RWPE1 (cell line): ENCODE data around the gene CHD9.

Experiments
- CTCF ChIA-PET: fragments of 350-600 bp; sonication (Branson Sonifier 250); formaldehyde crosslinking; extraction: SDS; loops from one replicate; lab custom pipeline; 2021; lab: Yijun Ruan, JAX
- POLR2A ChIA-PET: fragments of 400-600 bp; formaldehyde crosslinking; extraction: SDS; loops from one replicate; lab custom pipeline; 2020; ENCODE audit warnings: antibody characterized with exemption; ENCODE audit not compliant: low non-redundant PET; lab: Yijun Ruan, JAX
- DNase-seq: peaks from one replicate; pipeline ENCODE4 v3.0.0; 2012; ENCODE audit warnings: low spot score
- H3K27ac ChIP-seq: fragments of 450-650 bp; 2 replicates; pipeline ENCODE4 v1.5.1; 2017
- CTCF ChIP-seq: fragments of 450-650 bp; conservative IDR thresholded peaks from 2 replicates; pipeline ENCODE4 v1.5.1; 2017; ENCODE audit warnings: low read depth, mild to moderate bottlenecking

CHD9 gene

GRCh38 chr16:53085369-53085843 lies 30.6 kb downstream of the CHD9 start:
- no peak for DNase-seq
- ChIA-PET POLR2A (no interaction called here), CTCF (interaction anchor here (1.5 kb wide), 1 partner anchor 11 kb away, joined by 3 read pairs; no protein-coding TSS in a partner anchor)
- no peak for TF ChIP-seq CTCF
- H3K27ac ChIP-seq, result peak overlapping the region; percentile 98

- no peak for DNase-seq
- POLR2A ChIA-PET, result no interaction called here
- peak overlapping the region; percentile 98 for H3K27ac ChIP-seq
Observed at GRCh38 chr16:53085931-53086421, 31.2 kb downstream of the CHD9 start.

GRCh38 chr16:53087101-53087500 lies 32.3 kb downstream of the CHD9 start:
- ChIA-PET POLR2A (no interaction called here), CTCF (interaction anchor here (1.5 kb wide), 1 partner anchor 10 kb away, joined by 3 read pairs; no protein-coding TSS in a partner anchor)
- no peak for DNase-seq
- H3K27ac ChIP-seq, result no peak overlapping the region; the same call in 1 of the 2 replicates
- TF ChIP-seq CTCF, result no peak

More at GRCh38 chr16:53085931-53086421, 31.2 kb downstream of the CHD9 start:
- TF ChIP-seq CTCF, result no peak
- CTCF ChIA-PET, result interaction anchor here (1.5 kb wide), 1 partner anchor 11 kb away, joined by 3 read pairs; no protein-coding TSS in a partner anchor

- no peak for TF ChIP-seq CTCF
- CTCF ChIA-PET, result no interaction called here
- DNase-seq, result no peak
- POLR2A ChIA-PET, result no interaction called here
- H3K27ac ChIP-seq, result peak overlapping the region; percentile 95
Observed at GRCh38 chr16:53089434-53090285, 34.9 kb downstream of the CHD9 start.

GRCh38 chr16:53090286-53090590 lies 35.4 kb downstream of the CHD9 start:
- DNase-seq, result no peak
- CTCF ChIA-PET, result no interaction called here
- POLR2A ChIA-PET, result no interaction called here
- H3K27ac ChIP-seq, result peak overlapping the region; percentile 95
- no peak for TF ChIP-seq CTCF

GRCh38 chr16:53090591-53091411 lies 36.0 kb downstream of the CHD9 start:
- peak overlapping the region; percentile 95 for H3K27ac ChIP-seq
- CTCF ChIA-PET, result no interaction called here
- peak; percentile 45 for DNase-seq
- POLR2A ChIA-PET, result no interaction called here
- no peak for TF ChIP-seq CTCF
